ENCODE results near the gene ZDHHC7. TPM values are rescaled to one million over a fixed set of nuclear protein-coding genes. Genes with fewer than 3 reads are reported as not detected.

Gene ZDHHC7
- total RNA-seq, 4 donors from 2014 or later, result 45.9 to 65.5 (median 54.3) TPM

- Histone ChIP-seq H3K9me3 (no peaks in the 10 kb centered on the region), H3K4me1 (peaks cover 40% of the 10 kb centered on the region), H3K36me3 (no peaks in the 10 kb centered on the region), H3K27ac (no peak overlapping the region), H3K4me3 (no peak overlapping the region), H3K27me3 (no peaks in the 10 kb centered on the region)
- 90% methylated on average over 8 of the region's 8 CpGs for WGBS
- TF ChIP-seq CTCF (IDR thresholded peaks at IDR 0.05), result no peak
- TF ChIP-seq EP300 (IDR thresholded peaks at IDR 0.05), result no peak
- TF ChIP-seq POLR2AphosphoS5 (IDR thresholded peaks at IDR 0.05), result no peak
- no peak for TF ChIP-seq POLR2A (IDR thresholded peaks at IDR 0.05)
- no peak for DNase-seq (ENCODE audit: low spot score in 2 of 2)
These were observed 79.8 kb downstream of the ZDHHC7 start for GRCh38 chr16:84931506-84931905.

DNA sequence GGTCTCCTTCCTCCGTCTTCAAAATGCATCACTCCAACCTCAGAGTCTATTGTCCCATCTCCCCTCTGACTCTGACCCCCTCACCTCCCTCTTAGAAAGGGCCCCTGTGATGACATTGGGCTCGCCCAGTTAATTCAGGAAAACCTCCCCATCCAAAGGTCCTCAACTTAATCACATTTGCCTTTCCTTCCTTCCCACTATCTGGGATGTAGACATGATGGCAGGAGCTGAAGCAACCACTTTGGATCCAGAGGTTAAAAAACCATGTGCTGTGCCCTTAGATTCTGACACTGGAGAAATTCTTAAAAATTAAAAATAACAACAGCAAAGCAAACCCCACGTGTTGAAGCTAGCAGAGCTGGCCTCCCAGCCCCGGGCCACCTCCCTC is 80.2 kb downstream of the ZDHHC7 start:
- Histone ChIP-seq H3K4me1 (peaks cover 40% of the 10 kb centered on the region), H3K36me3 (no peaks in the 10 kb centered on the region), H3K27me3 (no peaks in the 10 kb centered on the region), H3K9me3 (no peaks in the 10 kb centered on the region), H3K4me3 (no peak overlapping the region), H3K27ac (no peak overlapping the region)
- DNase-seq (ENCODE audit: low spot score in 2 of 2), result no peak
- TF ChIP-seq CTCF (IDR thresholded peaks at IDR 0.05) (no peak), EP300 (IDR thresholded peaks at IDR 0.05) (no peak), POLR2A (IDR thresholded peaks at IDR 0.05) (no peak), POLR2AphosphoS5 (IDR thresholded peaks at IDR 0.05) (no peak)
- WGBS, result 93% methylated on average over 4 of the region's 4 CpGs

GRCh38 chr16:84930298-84931106 is 80.8 kb downstream of the ZDHHC7 start:
- Histone ChIP-seq H3K27ac (no peak overlapping the region), H3K9me3 (no peaks in the 10 kb centered on the region), H3K36me3 (no peaks in the 10 kb centered on the region), H3K27me3 (no peaks in the 10 kb centered on the region), H3K4me1 (peaks cover 44% of the 10 kb centered on the region), H3K4me3 (no peak overlapping the region)
- TF ChIP-seq POLR2AphosphoS5 (IDR thresholded peaks at IDR 0.05), result no peak
- TF ChIP-seq POLR2A (IDR thresholded peaks at IDR 0.05), result no peak
- TF ChIP-seq EP300 (IDR thresholded peaks at IDR 0.05), result no peak
- TF ChIP-seq CTCF (IDR thresholded peaks at IDR 0.05), result no peak
- DNase-seq (ENCODE audit: low spot score in 2 of 2), result no peak
- 58% methylated on average over 8 of the region's 8 CpGs for WGBS

- 63% methylated on average over 29 of the region's 36 CpGs for WGBS
- H3K9me3 ChIP-seq, result no peaks in the 10 kb centered on the region
- peaks cover 52% of the 10 kb centered on the region for H3K4me1 ChIP-seq
- no peaks in the 10 kb centered on the region for H3K36me3 ChIP-seq
- no peak for DNase-seq (ENCODE audit: low spot score in 2 of 2)
- no peaks in the 10 kb centered on the region for H3K27me3 ChIP-seq
- TF ChIP-seq POLR2AphosphoS5 (IDR thresholded peaks at IDR 0.05) (no peak), CTCF (IDR thresholded peaks at IDR 0.05) (no peak), EP300 (IDR thresholded peaks at IDR 0.05) (no peak), POLR2A (IDR thresholded peaks at IDR 0.05) (no peak)
- no peak overlapping the region for H3K4me3 ChIP-seq
- peak overlapping the region; percentile 44 for H3K27ac ChIP-seq
These were observed 81.7 kb downstream of the ZDHHC7 start for GRCh38 chr16:84929421-84930297.

All from suprapubic skin (tissue), 4 donors.